Limb (tissue), 2 donors: ENCODE measurements around the gene SNAP47.

Experiments used
- DNase-seq, 2 donors: peaks; one replicate each; pipeline ENCODE4 v3.0.0-alpha.2; 2016; ENCODE audit errors: extremely low spot score in 2 of 2

Gene SNAP47

DNA sequence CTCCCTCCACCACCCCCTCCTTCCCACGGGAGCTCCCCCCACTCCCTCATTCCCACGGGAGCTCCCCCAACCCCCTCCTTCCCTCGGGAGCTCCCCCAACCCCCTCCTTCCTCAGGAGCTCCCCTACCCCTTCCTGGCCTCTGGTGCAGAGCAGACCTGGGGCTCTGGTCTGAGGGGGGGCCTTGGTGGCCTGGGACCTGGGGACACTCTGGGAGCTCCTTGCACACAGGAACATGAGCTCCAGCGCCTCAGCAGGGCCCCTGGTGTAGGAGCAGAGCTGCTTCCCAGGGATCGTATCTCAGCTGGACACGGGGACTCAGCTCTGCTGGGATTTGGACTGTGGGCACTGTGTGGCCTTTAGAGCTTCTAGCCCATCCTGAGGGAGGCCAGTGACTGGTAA lies 60.5 kb downstream of the SNAP47 start:
- DNase-seq, result no peak

DNA sequence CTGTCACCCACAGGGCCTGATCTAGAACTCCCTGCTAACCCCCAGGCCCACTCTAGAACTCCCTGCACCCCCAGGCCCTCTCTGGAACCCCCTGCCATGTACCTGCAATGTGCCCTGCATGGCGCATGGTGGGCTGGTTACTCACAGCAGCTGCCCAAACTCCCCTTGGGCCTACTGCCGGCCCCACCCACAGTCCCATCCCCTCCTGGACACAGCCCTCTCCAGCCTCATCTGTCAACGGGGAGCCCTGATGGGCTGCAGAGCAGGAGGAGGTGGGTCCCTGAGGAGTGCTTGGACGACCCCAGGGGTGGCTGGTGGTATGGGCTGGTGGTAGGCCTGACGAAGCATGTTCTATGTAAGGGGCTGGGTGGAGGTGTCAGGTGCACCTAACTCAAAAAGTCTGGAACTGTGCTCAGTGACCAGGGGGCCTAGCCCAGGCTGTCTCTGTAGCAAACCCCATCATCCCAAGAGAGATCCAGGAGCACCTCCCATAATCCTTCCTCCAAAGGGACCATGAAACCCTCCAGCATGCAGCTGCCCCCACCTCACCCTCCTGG lies 61.2 kb downstream of the SNAP47 start:
- no peak for DNase-seq

DNA sequence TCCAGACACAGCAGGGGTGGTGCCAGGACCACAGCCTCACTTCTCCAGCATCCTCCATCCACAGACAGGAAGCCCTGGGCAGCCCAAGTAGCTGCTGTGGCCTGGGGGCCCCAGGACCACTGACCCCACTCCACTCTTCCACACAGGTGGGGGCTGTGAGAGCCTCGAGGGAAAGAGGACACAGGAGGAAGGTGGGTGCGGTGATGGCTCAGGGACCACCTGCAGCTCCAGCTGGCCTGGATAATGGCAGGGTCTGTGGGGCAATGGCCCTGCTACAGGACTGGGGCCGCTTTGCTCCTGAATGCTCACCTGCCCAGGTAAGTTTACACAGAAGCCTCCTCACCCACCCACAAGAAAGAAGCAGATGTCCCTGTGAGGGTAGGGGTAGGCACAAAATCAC lies 61.9 kb downstream of the SNAP47 start:
- DNase-seq, result no peak

DNA sequence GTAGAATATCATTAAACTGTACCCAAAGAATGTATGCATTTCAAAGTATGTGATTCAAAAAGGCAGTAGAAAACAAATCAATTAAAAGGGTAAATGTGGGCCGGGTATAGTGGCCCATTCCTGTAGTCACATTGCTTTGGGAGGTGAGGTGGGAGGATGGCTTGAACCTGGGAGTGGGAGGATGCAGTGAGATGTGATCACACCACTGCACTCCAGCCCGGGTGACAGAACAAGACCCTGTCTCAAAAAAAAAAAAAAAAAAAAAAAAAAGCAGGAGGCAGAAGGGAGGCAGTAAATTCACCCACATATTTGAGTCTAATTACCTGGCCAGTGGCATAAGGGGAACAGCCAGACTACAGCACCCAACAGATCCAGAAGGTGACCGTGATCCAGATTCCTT lies 62.4 kb downstream of the SNAP47 start:
- no peak for DNase-seq

DNA sequence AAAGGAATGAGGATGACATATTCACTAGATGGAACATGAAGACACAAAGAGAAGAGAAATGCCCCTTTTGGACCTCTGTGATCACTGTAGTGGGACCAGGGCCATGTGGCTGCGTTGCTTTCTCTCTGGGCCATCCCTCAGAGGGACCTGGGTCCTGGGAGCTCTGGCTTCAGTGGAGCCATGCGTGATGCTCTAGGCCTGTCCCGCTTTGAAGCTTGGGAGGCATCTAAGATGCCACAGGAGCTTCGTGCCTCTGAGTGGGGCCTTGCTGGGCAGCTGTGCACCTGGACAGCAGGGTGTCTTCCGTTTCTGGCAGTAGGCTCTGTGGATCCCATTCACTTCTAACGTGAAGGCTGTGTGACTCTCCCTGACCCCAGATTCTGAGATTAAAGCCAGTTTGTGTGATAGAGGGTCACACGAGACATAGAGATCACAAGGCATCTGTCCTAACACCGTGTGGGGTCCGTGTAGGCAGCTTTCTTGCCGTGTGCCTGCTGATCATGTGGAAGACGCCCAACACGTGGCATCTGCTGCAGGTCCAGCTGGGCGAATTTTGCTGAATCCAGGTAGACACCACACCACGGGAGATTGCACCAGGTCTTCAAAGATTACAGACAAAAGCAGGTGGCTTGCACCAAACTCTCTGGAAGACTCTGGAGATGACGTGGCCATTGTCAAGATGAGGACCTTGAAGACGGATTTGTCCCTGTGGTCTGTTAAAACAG lies 63.0 kb downstream of the SNAP47 start:
- DNase-seq, result no peak

DNA sequence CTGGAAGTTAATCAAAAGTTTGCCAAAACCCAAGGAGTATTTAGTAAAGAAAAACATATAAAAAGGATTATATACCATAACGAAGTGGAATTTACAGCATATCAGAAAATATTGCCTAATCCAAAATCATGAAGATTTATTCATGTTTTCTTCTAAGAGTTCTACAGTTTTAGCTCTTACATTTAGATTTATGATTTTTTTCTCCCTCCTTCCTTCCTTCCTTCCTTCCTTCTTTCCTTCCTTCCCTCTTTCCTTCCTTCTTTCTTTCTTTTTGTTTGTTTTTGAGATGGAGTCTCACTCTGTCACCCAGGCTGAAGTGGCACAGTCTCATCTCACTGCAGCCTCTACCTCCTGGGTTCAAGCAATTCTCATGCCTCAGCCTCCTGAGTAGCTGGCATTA lies 64.5 kb downstream of the SNAP47 start:
- no peak for DNase-seq

DNA sequence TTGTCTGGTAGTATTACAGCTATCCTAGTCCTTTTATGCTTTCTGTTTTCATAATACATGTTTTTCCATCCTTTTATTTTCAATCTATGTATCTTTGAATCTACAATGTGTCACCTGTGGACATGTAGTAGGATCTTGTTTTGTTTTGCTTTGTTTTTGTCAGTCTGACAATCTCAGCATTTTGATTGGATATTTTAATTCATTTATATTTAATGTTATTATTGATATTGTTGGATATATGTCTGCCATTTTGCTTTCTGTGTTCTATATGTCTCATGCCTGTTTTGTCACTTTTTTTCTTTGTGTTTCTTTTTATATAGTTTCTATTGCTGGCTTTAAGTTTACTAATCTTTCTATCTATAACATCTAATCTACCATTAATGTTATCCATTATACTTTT lies 68.7 kb downstream of the SNAP47 start:
- DNase-seq, result no peak

DNA sequence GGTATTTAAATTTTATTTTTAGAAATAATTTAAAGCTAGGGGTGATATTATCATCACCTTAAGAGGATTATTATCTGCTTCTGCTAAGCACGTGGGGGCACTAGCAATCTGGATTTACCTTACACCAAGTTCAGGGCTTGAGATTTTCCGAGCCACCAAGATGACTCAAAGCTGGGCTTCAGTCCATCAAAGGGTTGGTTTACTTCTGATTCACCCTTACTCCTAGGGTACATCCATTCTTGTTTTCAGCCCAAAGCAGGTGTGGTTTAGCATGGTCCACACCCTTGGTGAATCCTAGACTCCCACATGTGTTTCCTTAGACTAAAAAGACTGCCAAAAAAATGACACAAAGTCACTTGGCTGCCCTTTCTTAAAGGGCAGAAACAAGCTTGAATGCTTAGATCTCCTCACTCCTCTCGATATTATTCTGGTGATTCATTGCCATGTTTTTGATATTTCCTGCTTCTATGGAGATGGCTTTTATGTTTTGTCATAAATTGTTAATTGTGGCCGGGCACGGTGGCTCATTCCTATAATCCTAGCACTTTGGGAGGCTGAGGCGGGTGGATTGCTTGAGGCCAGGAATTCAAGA lies 70.5 kb downstream of the SNAP47 start:
- DNase-seq, result no peak

DNA sequence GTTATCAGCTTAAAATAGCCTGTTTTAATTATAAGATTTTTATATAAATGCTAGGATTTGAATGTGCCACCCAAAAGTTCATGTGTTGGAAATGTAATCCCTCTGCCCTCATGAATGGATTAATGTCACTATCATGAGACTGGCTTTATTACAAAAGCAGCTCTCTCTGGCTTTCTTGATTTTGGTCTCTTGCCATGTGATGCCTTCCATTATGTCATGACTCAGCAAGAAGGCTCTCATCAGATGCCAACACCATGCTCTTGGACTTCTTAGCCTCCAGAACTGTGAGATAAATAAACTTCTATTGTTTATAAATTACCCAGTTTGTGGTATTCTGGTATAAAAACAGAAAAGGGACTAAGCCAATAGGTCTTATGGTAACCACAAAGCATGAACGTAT lies 73.3 kb downstream of the SNAP47 start:
- no peak for DNase-seq

DNA sequence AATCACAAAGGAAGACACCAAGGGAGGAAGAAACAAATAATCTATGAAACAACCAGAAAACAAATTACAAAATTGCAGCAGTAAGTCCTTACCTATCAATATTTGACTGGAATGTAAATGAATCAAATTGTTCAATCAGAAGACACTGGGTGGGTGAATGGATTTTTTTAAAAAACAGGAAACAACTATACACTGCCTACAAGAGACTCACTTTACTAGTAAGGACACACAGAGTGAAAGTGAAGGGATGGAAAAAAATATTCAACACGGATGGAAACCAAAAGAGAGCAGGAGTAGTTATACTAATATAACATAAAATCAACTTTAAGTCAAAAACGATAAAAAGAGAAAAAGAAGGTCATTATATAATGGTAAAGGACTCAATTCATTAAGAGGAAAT lies 73.8 kb downstream of the SNAP47 start:
- DNase-seq, result no peak

DNA sequence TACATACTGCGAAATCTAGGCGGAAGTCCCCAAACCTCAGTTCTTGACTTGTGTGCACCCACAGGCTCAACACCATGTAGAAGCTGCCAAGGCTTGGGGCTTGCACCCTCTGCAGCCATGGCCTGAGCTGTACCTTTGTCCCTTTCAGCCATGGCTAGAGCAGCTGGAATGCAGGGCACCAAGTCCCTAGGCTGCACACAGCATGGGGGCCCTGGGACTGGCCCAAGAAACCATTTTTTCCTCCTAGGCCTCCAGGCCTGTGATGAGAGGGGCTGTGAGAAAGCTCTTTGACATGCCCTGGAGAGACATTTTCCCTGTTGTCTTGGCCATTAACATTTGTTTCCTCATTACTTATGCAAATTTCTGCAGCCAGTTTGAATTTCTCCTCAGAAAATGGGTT lies 78.7 kb downstream of the SNAP47 start:
- no peak for DNase-seq

DNA sequence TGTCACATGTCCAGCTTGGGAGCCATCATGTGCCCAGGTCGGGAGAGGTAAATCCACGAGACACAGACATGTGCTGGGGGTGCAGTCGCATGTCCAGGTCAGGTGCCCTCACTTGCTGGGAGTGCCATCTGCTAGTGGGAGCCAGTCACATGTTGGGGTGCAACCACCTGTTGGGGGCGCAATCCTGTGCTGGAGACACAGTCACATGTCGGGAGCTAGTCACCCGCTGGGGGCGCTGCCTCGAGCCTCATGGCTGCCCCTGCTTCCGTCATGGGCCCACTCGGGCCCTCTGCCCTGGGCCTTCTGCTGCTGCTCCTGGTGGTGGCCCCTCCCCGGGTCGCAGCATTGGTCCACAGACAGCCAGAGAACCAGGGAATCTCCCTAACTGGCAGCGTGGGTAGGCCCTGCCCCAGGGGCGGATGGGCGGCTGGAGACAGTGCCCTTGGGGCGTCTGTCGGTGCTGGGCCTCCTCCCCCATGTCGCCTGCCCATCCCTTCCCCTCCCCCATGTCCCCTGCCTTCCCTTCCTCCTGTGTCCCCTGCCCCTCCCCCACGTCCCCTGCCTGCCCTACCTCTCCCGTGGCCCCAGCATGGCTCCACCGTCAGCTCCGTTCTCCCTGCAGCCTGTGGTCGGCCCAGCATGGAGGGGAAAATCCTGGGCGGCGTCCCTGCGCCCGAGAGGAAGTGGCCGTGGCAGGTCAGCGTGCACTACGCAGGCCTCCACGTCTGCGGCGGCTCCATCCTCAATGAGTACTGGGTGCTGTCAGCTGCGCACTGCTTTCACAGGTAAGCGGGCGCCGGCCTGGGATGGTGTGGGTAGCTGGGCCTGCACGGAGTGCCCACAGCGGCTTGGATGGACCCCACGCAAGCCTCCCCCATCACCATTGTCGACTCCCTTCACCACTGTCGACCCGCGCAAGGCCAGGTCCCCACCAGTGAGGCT lies 80.5 kb downstream of the SNAP47 start, which contains the start of gene PRSS38:
PRSS38 (plus strand) TSS at position 208 of the 942 bp plus-strand sequence; CDS start at position 250, 42 bp downstream.
- no peak for DNase-seq

DNA sequence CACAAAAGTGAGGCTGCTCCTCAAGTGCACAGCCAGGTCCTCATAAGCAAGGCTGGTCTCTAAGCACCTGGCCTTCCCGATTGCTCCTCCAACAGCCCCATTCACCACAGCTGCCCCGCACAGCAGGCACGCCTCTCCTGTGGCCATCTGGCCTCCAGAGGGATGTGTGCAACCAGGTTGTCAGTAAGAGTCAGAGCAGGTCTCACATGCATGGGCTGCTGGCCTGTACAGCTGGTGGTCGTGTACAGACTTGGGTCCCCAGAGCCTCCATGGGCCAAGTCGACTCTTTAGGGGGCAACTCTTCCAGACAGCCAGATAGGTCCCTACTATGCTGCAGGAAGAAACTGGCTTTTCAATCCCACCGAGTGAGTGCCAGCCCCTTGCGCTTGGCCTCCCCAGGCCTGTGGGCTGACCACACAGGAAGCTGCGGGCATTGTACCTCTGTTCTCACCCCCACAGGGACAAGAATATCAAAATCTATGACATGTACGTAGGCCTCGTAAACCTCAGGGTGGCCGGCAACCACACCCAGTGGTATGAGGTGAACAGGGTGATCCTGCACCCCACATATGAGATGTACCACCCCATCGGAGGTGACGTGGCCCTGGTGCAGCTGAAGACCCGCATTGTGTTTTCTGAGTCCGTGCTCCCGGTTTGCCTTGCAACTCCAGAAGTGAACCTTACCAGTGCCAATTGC lies 81.7 kb downstream of the SNAP47 start:
- no peak for DNase-seq

DNA sequence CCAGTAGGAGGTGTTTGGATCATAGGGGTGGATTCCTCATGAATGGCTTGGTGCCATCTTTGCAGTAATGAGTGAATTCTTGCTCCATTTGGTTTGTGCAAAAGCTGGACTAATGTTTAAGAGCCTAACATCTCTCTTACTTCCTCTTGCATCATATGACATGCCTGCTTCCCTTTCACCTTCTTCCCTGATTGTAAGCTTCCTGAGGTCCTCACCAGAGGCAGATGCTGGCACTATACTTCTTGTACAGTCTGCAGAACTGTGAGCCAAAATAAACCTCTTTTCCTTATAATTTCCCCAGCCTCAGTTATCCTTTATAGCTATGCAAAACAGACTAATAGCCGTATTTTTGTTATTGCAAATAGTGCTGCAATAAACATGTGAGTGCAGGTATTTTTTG lies 88.3 kb downstream of the SNAP47 start:
- DNase-seq, result no peak

DNA sequence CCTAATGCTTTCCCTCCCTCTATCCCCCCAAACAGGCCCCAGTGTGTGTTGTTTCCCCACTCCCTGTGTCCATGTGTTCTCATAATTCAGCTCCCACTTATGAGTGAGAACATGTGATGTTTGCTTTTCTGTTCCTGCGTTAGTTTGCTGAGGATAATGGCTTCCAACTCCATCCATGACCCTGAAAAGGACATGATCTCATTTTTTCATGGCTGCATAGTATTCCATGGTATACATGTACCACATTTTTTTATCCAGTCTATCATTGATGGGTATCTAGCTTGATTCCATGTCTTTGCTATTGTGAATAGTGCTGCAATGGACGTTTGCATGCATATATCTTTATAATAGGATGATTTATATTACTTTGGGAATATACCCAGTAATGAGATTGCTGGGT lies 89.0 kb downstream of the SNAP47 start:
- no peak for DNase-seq

DNA sequence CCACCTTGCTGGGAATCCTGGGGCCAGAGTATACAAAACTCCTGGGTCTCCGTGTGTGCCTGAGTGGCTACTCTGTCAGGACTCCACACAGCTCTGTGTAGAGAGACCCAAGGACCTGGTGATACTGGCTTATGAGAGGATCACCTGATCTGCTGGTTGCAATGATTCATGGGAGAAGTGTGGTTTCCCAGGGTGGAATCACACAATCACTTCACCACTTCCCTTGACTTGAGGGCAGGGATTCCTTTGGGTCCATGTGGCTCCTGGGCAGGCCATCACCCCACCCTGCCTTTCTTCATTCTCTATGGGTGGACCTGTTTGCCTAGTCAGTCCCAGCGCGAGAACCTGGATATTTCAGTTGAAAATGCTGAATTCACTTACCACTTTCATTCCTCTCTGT lies 93.6 kb downstream of the SNAP47 start:
- DNase-seq, result no peak
